ENCODE results near the gene ZDHHC4. TPM values are rescaled to one million over a fixed set of nuclear protein-coding genes. Genes with fewer than 3 reads are reported as not detected.

ZDHHC4 gene
- polyA plus RNA-seq, 1 of the 3 experiments (the other 2 are of a cell fraction): 169 TPM

- WGBS (ENCODE audit: low lambda C conversion rate): 35% methylated on average over 1 of the region's 1 CpG
- H3K4me3 ChIP-seq (ENCODE audit: low read depth in 2 of 2, low read length in 1 of 2): no peak overlapping the region
- H2AFZ ChIP-seq (ENCODE audit: low read depth): no peak overlapping the region
- H3K4me2 ChIP-seq: no peak overlapping the region
- no peak overlapping the region for H3K9ac ChIP-seq
- H3F3A ChIP-seq (replicated peaks; ENCODE audit: insufficient read depth): no peaks in the 10 kb centered on the region
- H3K36me3 ChIP-seq (replicated peaks in 1 of 2; ENCODE audit: control insufficient read depth in 1 of 2, insufficient read depth in 2 of 2, low read length in 1 of 2): no peaks in the 10 kb centered on the region
- POLR2A ChIA-PET: no interaction called here
- no peaks in the 10 kb centered on the region for H3K9me3 ChIP-seq
- H3K9me2 ChIP-seq: no peaks in the 10 kb centered on the region
- no peaks in the 10 kb centered on the region for H4K20me1 ChIP-seq (ENCODE audit: insufficient read depth)
- no peaks in the 10 kb centered on the region for H3K4me1 ChIP-seq (ENCODE audit: control insufficient read depth in 1 of 2, insufficient read depth in 2 of 2, low read depth in 1 of 2, low read length in 1 of 2)
- TF ChIP-seq RXRA (IDR thresholded peaks at IDR 0.05; ENCODE audit: borderline replicate concordance, low read depth) (no peak), MAX (IDR thresholded peaks at IDR 0.05; ENCODE audit: low read depth) (no peak), CHD2 (IDR thresholded peaks at IDR 0.05; ENCODE audit: low read length, partially characterized antibody) (no peak), GATA2 (CRISPR knock-in tag; IDR thresholded peaks at IDR 0.05) (no peak), NRF1 (IDR thresholded peaks at IDR 0.05; ENCODE audit: low read depth, low read length) (no peak), FOSL2 (IDR thresholded peaks at IDR 0.05; ENCODE audit: borderline replicate concordance, low read depth) (no peak), SIN3A (IDR thresholded peaks at IDR 0.05; ENCODE audit: borderline replicate concordance, low read depth, low read length) (no peak), JUND (IDR thresholded peaks at IDR 0.05) (no peak), RAD21 (IDR thresholded peaks at IDR 0.05; ENCODE audit: low read length) (no peak), TAF1 (IDR thresholded peaks at IDR 0.05; ENCODE audit: borderline replicate concordance, low read depth, low read length) (no peak), FOXM1 (IDR thresholded peaks at IDR 0.05; ENCODE audit: low read depth) (no peak), RFX5 (IDR thresholded peaks at IDR 0.05; ENCODE audit: low read length) (no peak), USF2 (IDR thresholded peaks at IDR 0.05; ENCODE audit: borderline replicate concordance, low read depth, low read length) (no peak)
- TF ChIP-seq, protein P1, sequence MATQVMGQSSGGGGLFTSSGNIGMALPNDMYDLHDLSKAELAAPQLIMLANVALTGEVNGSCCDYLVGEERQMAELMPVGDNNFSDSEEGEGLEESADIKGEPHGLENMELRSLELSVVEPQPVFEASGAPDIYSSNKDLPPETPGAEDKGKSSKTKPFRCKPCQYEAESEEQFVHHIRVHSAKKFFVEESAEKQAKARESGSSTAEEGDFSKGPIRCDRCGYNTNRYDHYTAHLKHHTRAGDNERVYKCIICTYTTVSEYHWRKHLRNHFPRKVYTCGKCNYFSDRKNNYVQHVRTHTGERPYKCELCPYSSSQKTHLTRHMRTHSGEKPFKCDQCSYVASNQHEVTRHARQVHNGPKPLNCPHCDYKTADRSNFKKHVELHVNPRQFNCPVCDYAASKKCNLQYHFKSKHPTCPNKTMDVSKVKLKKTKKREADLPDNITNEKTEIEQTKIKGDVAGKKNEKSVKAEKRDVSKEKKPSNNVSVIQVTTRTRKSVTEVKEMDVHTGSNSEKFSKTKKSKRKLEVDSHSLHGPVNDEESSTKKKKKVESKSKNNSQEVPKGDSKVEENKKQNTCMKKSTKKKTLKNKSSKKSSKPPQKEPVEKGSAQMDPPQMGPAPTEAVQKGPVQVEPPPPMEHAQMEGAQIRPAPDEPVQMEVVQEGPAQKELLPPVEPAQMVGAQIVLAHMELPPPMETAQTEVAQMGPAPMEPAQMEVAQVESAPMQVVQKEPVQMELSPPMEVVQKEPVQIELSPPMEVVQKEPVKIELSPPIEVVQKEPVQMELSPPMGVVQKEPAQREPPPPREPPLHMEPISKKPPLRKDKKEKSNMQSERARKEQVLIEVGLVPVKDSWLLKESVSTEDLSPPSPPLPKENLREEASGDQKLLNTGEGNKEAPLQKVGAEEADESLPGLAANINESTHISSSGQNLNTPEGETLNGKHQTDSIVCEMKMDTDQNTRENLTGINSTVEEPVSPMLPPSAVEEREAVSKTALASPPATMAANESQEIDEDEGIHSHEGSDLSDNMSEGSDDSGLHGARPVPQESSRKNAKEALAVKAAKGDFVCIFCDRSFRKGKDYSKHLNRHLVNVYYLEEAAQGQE (IDR thresholded peaks at IDR 0.05; ENCODE audit: low read depth, low read length): no peak
- CTCF ChIA-PET: interaction anchor here (1.0 to 1.4 kb wide), 2 partner anchors 15 to 17 kb away, joined by 3 to 4 read pairs; no protein-coding TSS in a partner anchor
- no peaks in the 10 kb centered on the region for H3K79me2 ChIP-seq (ENCODE audit: insufficient read depth)
- H3K27ac ChIP-seq (ENCODE audit: low read depth in 2 of 2, low read length in 1 of 2): no peak overlapping the region
- no peak for DNase-seq
- no peaks in the 10 kb centered on the region for H3K27me3 ChIP-seq (ENCODE audit: insufficient read depth)
Observed at GRCh38 chr7:6542368-6542767, 34.9 kb upstream of the ZDHHC4 start.
